ENCODE results near the gene TMEM130. TPM values are rescaled to one million over a fixed set of nuclear protein-coding genes. Genes with fewer than 3 reads are reported as not detected.

The TMEM130 gene
- total and polyA plus RNA-seq, 2 donors: 0.23 to 0.24 TPM

GRCh38 chr7:98872328-98872924 lies 2.6 kb upstream of the TMEM130 start:
- WGBS: 71% methylated on average over 7 of the region's 7 CpGs
- Histone ChIP-seq H3K4me3 (ENCODE audit: low read length in 2 of 2) (no peak overlapping the region), H3K36me3 (ENCODE audit: control insufficient read depth in 2 of 2, insufficient read depth in 2 of 2, low read length in 1 of 2) (no peaks in the 10 kb centered on the region), H3K4me1 (ENCODE audit: control insufficient read depth in 2 of 2, insufficient read depth in 2 of 2, low read length in 2 of 2) (peaks cover 0 to 8% of the 10 kb centered on the region in 2 donors), H3K27ac (ENCODE audit: low read depth in 1 of 2, low read length in 1 of 2) (no peak overlapping the region), H3K27me3 (ENCODE audit: control insufficient read depth in 2 of 2, insufficient read depth in 1 of 2, low read length in 1 of 2) (peaks cover 36 to 44% of the 10 kb centered on the region in 2 donors), H3K9me3 (ENCODE audit: control insufficient read depth in 2 of 2, insufficient read depth in 1 of 2, low read length in 1 of 2) (peaks cover 0 to 4% of the 10 kb centered on the region in 2 donors)
- DNase-seq (ENCODE audit: low read depth in 6 of 9, low spot score in 9 of 9): peak in 3 of 9 donors; percentile 9 to 43 (median 33)

- Histone ChIP-seq H3K4me3 (ENCODE audit: low read length in 2 of 2) (no peak overlapping the region), H3K4me1 (ENCODE audit: control insufficient read depth in 2 of 2, insufficient read depth in 2 of 2, low read length in 2 of 2) (peaks cover 0 to 8% of the 10 kb centered on the region in 2 donors), H3K9me3 (ENCODE audit: control insufficient read depth in 2 of 2, insufficient read depth in 1 of 2, low read length in 1 of 2) (peaks cover 0 to 4% of the 10 kb centered on the region in 2 donors), H3K36me3 (ENCODE audit: control insufficient read depth in 2 of 2, insufficient read depth in 2 of 2, low read length in 1 of 2) (no peaks in the 10 kb centered on the region), H3K27ac (ENCODE audit: low read depth in 1 of 2, low read length in 1 of 2) (no peak overlapping the region), H3K27me3 (ENCODE audit: control insufficient read depth in 2 of 2, insufficient read depth in 1 of 2, low read length in 1 of 2) (peaks cover 42 to 57% of the 10 kb centered on the region in 2 donors)
- WGBS: 90% methylated on average over 17 of the region's 17 CpGs
- no peak for DNase-seq (ENCODE audit: low read depth in 6 of 9, low spot score in 9 of 9)
Measured at GRCh38 chr7:98870807-98871491, 1.1 kb upstream of the TMEM130 start.

GRCh38 chr7:98870121-98870651 lies 372 bp upstream of the TMEM130 start:
- H3K9me3 ChIP-seq (ENCODE audit: control insufficient read depth in 2 of 2, insufficient read depth in 1 of 2, low read length in 1 of 2): peaks cover 0 to 4% of the 10 kb centered on the region in 2 donors
- peak in 4 of 9 donors; percentile 10 to 43 (median 17) for DNase-seq (ENCODE audit: low read depth in 6 of 9, low spot score in 9 of 9)
- no peaks in the 10 kb centered on the region for H3K36me3 ChIP-seq (ENCODE audit: control insufficient read depth in 2 of 2, insufficient read depth in 2 of 2, low read length in 1 of 2)
- H3K4me1 ChIP-seq (ENCODE audit: control insufficient read depth in 2 of 2, insufficient read depth in 2 of 2, low read length in 2 of 2): peaks cover 0 to 8% of the 10 kb centered on the region in 2 donors
- 1% methylated on average over 35 of the region's 35 CpGs for WGBS
- H3K27me3 ChIP-seq (ENCODE audit: control insufficient read depth in 2 of 2, insufficient read depth in 1 of 2, low read length in 1 of 2): peaks cover 42 to 60% of the 10 kb centered on the region in 2 donors
- no peak overlapping the region for H3K27ac ChIP-seq (ENCODE audit: low read depth in 1 of 2, low read length in 1 of 2)
- peak overlapping the region in 1 of 2 donors; percentile 46 for H3K4me3 ChIP-seq (ENCODE audit: low read length in 2 of 2)

- WGBS: 21% methylated on average over 25 of the region's 25 CpGs
- Histone ChIP-seq H3K27ac (ENCODE audit: low read depth in 1 of 2, low read length in 1 of 2) (no peak overlapping the region), H3K36me3 (ENCODE audit: control insufficient read depth in 2 of 2, insufficient read depth in 2 of 2, low read length in 1 of 2) (no peaks in the 10 kb centered on the region), H3K9me3 (ENCODE audit: control insufficient read depth in 2 of 2, insufficient read depth in 1 of 2, low read length in 1 of 2) (peaks cover 0 to 4% of the 10 kb centered on the region in 2 donors), H3K27me3 (ENCODE audit: control insufficient read depth in 2 of 2, insufficient read depth in 1 of 2, low read length in 1 of 2) (peaks cover 42 to 63% of the 10 kb centered on the region in 2 donors), H3K4me1 (ENCODE audit: control insufficient read depth in 2 of 2, insufficient read depth in 2 of 2, low read length in 2 of 2) (peaks cover 0 to 8% of the 10 kb centered on the region in 2 donors), H3K4me3 (ENCODE audit: low read length in 2 of 2) (no peak overlapping the region)
- no peak for DNase-seq (ENCODE audit: low read depth in 6 of 9, low spot score in 9 of 9)
Measured at GRCh38 chr7:98869027-98869596, 702 bp downstream of the TMEM130 start.

- no peak for DNase-seq (ENCODE audit: low read depth in 6 of 9, low spot score in 9 of 9)
- Histone ChIP-seq H3K27ac (ENCODE audit: low read depth in 1 of 2, low read length in 1 of 2) (no peak overlapping the region), H3K36me3 (ENCODE audit: control insufficient read depth in 2 of 2, insufficient read depth in 2 of 2, low read length in 1 of 2) (no peaks in the 10 kb centered on the region), H3K4me1 (ENCODE audit: control insufficient read depth in 2 of 2, insufficient read depth in 2 of 2, low read length in 2 of 2) (peaks cover 0 to 8% of the 10 kb centered on the region in 2 donors), H3K4me3 (ENCODE audit: low read length in 2 of 2) (no peak overlapping the region), H3K9me3 (ENCODE audit: control insufficient read depth in 2 of 2, insufficient read depth in 1 of 2, low read length in 1 of 2) (peaks cover 0 to 4% of the 10 kb centered on the region in 2 donors), H3K27me3 (ENCODE audit: control insufficient read depth in 2 of 2, insufficient read depth in 1 of 2, low read length in 1 of 2) (peaks cover 42 to 63% of the 10 kb centered on the region in 2 donors)
- WGBS: 72% methylated on average over 2 of the region's 2 CpGs
Measured at GRCh38 chr7:98868450-98868849, 1.4 kb downstream of the TMEM130 start.

- Histone ChIP-seq H3K36me3 (ENCODE audit: control insufficient read depth in 2 of 2, insufficient read depth in 2 of 2, low read length in 1 of 2) (no peaks in the 10 kb centered on the region), H3K4me3 (ENCODE audit: low read length in 2 of 2) (no peak overlapping the region), H3K27ac (ENCODE audit: low read depth in 1 of 2, low read length in 1 of 2) (no peak overlapping the region), H3K4me1 (ENCODE audit: control insufficient read depth in 2 of 2, insufficient read depth in 2 of 2, low read length in 2 of 2) (peaks cover 0 to 8% of the 10 kb centered on the region in 2 donors), H3K9me3 (ENCODE audit: control insufficient read depth in 2 of 2, insufficient read depth in 1 of 2, low read length in 1 of 2) (peaks cover 0 to 4% of the 10 kb centered on the region in 2 donors), H3K27me3 (ENCODE audit: control insufficient read depth in 2 of 2, insufficient read depth in 1 of 2, low read length in 1 of 2) (peaks cover 42 to 62% of the 10 kb centered on the region in 2 donors)
- WGBS: 94% methylated on average over 7 of the region's 7 CpGs
- DNase-seq (ENCODE audit: low read depth in 6 of 9, low spot score in 9 of 9): no peak
Measured at GRCh38 chr7:98866765-98867164, 3.0 kb downstream of the TMEM130 start.

- WGBS: 95% methylated on average over 12 of the region's 12 CpGs
- no peaks in the 10 kb centered on the region for H3K36me3 ChIP-seq (ENCODE audit: control insufficient read depth in 2 of 2, insufficient read depth in 2 of 2, low read length in 1 of 2)
- no peak overlapping the region for H3K4me3 ChIP-seq (ENCODE audit: low read length in 2 of 2)
- peaks cover 0 to 8% of the 10 kb centered on the region in 2 donors for H3K4me1 ChIP-seq (ENCODE audit: control insufficient read depth in 2 of 2, insufficient read depth in 2 of 2, low read length in 2 of 2)
- peaks cover 0 to 4% of the 10 kb centered on the region in 2 donors for H3K9me3 ChIP-seq (ENCODE audit: control insufficient read depth in 2 of 2, insufficient read depth in 1 of 2, low read length in 1 of 2)
- no peak overlapping the region for H3K27ac ChIP-seq (ENCODE audit: low read depth in 1 of 2, low read length in 1 of 2)
- DNase-seq (ENCODE audit: low read depth in 6 of 9, low spot score in 9 of 9): no peak
- H3K27me3 ChIP-seq (ENCODE audit: control insufficient read depth in 2 of 2, insufficient read depth in 1 of 2, low read length in 1 of 2): peaks cover 40 to 58% of the 10 kb centered on the region in 2 donors
Measured at GRCh38 chr7:98866351-98866750, 3.5 kb downstream of the TMEM130 start.

- no peak overlapping the region for H3K4me3 ChIP-seq (ENCODE audit: low read length in 2 of 2)
- no peak for DNase-seq (ENCODE audit: low read depth in 6 of 9, low spot score in 9 of 9)
- H3K4me1 ChIP-seq (ENCODE audit: control insufficient read depth in 2 of 2, insufficient read depth in 2 of 2, low read length in 2 of 2): no peaks in the 10 kb centered on the region
- H3K36me3 ChIP-seq (ENCODE audit: control insufficient read depth in 2 of 2, insufficient read depth in 2 of 2, low read length in 1 of 2): no peaks in the 10 kb centered on the region
- no peaks in the 10 kb centered on the region for H3K9me3 ChIP-seq (ENCODE audit: control insufficient read depth in 2 of 2, insufficient read depth in 1 of 2, low read length in 1 of 2)
- H3K27me3 ChIP-seq (ENCODE audit: control insufficient read depth in 2 of 2, insufficient read depth in 1 of 2, low read length in 1 of 2): peaks cover 28 to 48% of the 10 kb centered on the region in 2 donors
- WGBS: 85% methylated on average over 14 of the region's 14 CpGs
- no peak overlapping the region for H3K27ac ChIP-seq (ENCODE audit: low read depth in 1 of 2, low read length in 1 of 2)
Measured at GRCh38 chr7:98864731-98865453, 4.9 kb downstream of the TMEM130 start.
